ENCODE measurements around the gene WDR45.

DNA sequence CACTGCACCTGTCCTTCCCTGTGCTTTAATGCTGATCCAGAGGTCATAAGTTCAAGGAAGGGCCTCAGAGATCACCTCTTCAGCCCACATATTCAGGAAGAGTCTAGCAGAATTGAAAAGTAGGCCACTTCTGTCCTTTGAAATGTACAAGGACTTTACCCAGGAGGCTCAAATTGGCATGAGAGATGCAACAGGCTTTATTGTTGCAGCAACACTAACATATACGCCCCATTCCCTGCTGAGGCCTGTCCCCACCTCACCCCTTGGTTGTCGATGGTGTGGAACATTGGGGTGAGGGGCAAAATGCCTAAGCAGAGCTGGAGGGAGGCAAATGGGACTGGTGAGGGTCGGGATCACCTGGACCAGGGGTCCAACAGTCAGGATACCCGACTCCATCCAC, 8.7 kb downstream of the WDR45 start:
- TF ChIP-seq, protein P1, sequence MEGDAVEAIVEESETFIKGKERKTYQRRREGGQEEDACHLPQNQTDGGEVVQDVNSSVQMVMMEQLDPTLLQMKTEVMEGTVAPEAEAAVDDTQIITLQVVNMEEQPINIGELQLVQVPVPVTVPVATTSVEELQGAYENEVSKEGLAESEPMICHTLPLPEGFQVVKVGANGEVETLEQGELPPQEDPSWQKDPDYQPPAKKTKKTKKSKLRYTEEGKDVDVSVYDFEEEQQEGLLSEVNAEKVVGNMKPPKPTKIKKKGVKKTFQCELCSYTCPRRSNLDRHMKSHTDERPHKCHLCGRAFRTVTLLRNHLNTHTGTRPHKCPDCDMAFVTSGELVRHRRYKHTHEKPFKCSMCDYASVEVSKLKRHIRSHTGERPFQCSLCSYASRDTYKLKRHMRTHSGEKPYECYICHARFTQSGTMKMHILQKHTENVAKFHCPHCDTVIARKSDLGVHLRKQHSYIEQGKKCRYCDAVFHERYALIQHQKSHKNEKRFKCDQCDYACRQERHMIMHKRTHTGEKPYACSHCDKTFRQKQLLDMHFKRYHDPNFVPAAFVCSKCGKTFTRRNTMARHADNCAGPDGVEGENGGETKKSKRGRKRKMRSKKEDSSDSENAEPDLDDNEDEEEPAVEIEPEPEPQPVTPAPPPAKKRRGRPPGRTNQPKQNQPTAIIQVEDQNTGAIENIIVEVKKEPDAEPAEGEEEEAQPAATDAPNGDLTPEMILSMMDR (IDR thresholded peaks at IDR 0.05; ENCODE audit: poor library complexity, severe bottlenecking) = no peak
- TF ChIP-seq EP300 (conservative IDR thresholded peaks at IDR 0.05; ENCODE audit: poor library complexity, severe bottlenecking) = no peak
